Activated CD8-positive, alpha-beta memory T cell treated with anti-CD3 and anti-CD28 coated beads, Interleukin-2, amount 50 U/mL, for 1 hour (primary cell): ENCODE measurements around the gene MIOS.
"Not testable (repeated sequence)": the region's sequence is repeated elsewhere in the genome, so short reads cannot be mapped to it uniquely, and the experiment has no call there.

ENCODE experiments used
- DNase-seq: peaks from one replicate; pipeline ENCODE4 v3.0.0-alpha.2; 2020; ENCODE audit errors: extremely low read depth

MIOS gene

GRCh38 chr7:7647495-7648036 lies 80.9 kb downstream of the MIOS start:
- no peak for DNase-seq

- no peak for DNase-seq
Measured at GRCh38 chr7:7650682-7651206, 84.1 kb downstream of the MIOS start.

DNA sequence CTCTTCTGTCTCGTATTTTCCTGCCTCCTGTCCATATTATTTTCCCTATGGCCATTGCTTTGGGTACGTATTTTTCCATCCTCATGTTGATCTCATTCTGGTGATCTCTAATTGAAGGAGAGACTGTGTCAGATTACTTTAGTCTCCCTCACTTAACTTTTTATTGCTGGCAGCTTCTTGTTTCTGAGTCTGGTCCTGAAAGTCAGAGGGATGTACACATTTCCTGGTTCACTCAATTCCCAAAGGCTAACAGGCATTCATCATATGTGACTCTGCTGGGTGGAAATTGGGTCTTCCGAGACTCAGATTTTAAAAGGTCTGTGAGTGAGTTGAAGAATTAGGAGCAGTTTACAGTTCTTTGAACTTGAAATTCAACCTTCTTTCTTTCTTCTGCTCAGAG lies 84.8 kb downstream of the MIOS start:
- DNase-seq = no peak

- DNase-seq = no peak
Measured at GRCh38 chr7:7652798-7653540, 86.3 kb downstream of the MIOS start.

GRCh38 chr7:7653593-7654187 lies 87.0 kb downstream of the MIOS start:
- no peak for DNase-seq

GRCh38 chr7:7654964-7655715 lies 88.5 kb downstream of the MIOS start:
- no peak for DNase-seq

DNA sequence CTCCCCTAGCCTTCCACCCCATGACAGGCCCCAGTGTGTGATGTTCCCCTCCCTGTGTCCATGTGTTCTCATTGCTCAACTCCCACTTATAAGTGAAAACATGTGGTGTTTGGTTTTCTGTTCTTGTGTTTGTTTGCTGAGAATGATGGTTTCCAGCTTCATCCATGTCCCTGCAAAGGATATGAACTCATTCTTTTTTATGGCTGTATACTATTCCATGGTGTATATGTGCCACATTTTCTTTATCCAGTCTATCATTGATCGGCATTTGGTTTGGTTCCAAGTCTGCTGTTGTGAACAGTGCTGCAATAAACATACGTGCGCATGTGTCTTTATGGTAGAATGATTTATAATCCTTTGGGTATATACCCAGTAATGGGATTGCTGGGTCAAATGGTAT lies 89.8 kb downstream of the MIOS start:
- not testable (repeated sequence) for DNase-seq
